ENCODE measurements around the gene SLC13A4.

The SLC13A4 gene

DNA sequence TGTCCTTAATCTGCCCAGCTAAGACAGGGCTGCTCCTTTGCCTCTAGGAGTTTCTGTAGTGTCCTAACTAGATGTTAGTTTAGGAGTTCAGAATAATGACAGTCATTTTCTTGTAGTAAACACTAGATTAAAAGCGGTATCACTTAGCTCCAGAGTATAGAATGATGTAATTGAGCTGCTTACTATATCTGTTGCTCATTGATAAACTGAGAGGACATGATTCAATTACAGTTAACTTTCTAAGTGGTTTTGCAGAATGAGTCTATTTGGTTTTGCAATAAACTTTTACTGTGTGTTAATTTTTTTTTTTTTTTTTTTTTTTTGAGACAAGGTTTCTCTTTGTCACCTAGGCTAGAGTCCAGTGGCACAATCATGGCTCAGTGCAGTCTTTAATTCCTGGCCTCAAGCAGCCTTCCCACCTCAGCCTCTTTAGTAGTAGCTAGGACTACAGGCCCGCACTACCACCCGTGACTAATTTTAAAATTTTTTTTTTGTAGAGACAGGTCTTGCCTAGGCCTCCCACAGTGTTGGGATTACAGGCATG lies 63.9 kb downstream of the SLC13A4 start (continued):
- TF ChIP-seq ZNF248 (tag by site-specific recombination; IDR thresholded peaks at IDR 0.05) (no peak), ZNF623 (tag by site-specific recombination; IDR thresholded peaks at IDR 0.05) (no peak), SALL2 (tag by site-specific recombination; IDR thresholded peaks at IDR 0.05; ENCODE audit: borderline replicate concordance) (no peak), ZNF341 (tag by site-specific recombination; IDR thresholded peaks at IDR 0.05; ENCODE audit: low read depth) (no peak), GLIS2 (tag by site-specific recombination; IDR thresholded peaks at IDR 0.05) (no peak), ZNF544 (tag by site-specific recombination; IDR thresholded peaks at IDR 0.05) (no peak), ZNF792 (tag by site-specific recombination; IDR thresholded peaks at IDR 0.05) (no peak), ZNF747 (tag by site-specific recombination; IDR thresholded peaks at IDR 0.05) (no peak), ZBTB48 (tag by site-specific recombination; IDR thresholded peaks at IDR 0.05) (no peak), ZNF530 (tag by site-specific recombination; IDR thresholded peaks at IDR 0.05; ENCODE audit: low read depth) (no peak), ZNF211 (tag by site-specific recombination; IDR thresholded peaks at IDR 0.05; ENCODE audit: low read depth) (no peak), ZBTB17 (tag by site-specific recombination; IDR thresholded peaks at IDR 0.05) (peak; percentile 64), ZNF473 (tag by site-specific recombination; IDR thresholded peaks at IDR 0.05) (no peak), ZNF174 (tag by site-specific recombination; IDR thresholded peaks at IDR 0.05) (no peak), ZNF48 (tag by site-specific recombination; IDR thresholded peaks at IDR 0.05) (no peak), ZNF521 (tag by site-specific recombination; IDR thresholded peaks at IDR 0.05) (no peak), ZNF558 (tag by site-specific recombination; IDR thresholded peaks at IDR 0.05) (no peak), HOXC10 (CRISPR knock-in tag; IDR thresholded peaks at IDR 0.05) (no peak), ZBTB7A (tag by site-specific recombination; IDR thresholded peaks at IDR 0.05; ENCODE audit: low read depth) (no peak), ZNF121 (tag by site-specific recombination; IDR thresholded peaks at IDR 0.05) (no peak), ZNF140 (tag by site-specific recombination; IDR thresholded peaks at IDR 0.05) (no peak), YY1 (tag by site-specific recombination; IDR thresholded peaks at IDR 0.05) (no peak), SCRT1 (tag by site-specific recombination; IDR thresholded peaks at IDR 0.05; ENCODE audit: borderline replicate concordance) (peak; percentile 97), BCL11A (tag by site-specific recombination; IDR thresholded peaks at IDR 0.05; ENCODE audit: low read depth) (peak; percentile 84; the same call in 1 of the 2 replicates)
- TF ChIP-seq, protein P1, sequence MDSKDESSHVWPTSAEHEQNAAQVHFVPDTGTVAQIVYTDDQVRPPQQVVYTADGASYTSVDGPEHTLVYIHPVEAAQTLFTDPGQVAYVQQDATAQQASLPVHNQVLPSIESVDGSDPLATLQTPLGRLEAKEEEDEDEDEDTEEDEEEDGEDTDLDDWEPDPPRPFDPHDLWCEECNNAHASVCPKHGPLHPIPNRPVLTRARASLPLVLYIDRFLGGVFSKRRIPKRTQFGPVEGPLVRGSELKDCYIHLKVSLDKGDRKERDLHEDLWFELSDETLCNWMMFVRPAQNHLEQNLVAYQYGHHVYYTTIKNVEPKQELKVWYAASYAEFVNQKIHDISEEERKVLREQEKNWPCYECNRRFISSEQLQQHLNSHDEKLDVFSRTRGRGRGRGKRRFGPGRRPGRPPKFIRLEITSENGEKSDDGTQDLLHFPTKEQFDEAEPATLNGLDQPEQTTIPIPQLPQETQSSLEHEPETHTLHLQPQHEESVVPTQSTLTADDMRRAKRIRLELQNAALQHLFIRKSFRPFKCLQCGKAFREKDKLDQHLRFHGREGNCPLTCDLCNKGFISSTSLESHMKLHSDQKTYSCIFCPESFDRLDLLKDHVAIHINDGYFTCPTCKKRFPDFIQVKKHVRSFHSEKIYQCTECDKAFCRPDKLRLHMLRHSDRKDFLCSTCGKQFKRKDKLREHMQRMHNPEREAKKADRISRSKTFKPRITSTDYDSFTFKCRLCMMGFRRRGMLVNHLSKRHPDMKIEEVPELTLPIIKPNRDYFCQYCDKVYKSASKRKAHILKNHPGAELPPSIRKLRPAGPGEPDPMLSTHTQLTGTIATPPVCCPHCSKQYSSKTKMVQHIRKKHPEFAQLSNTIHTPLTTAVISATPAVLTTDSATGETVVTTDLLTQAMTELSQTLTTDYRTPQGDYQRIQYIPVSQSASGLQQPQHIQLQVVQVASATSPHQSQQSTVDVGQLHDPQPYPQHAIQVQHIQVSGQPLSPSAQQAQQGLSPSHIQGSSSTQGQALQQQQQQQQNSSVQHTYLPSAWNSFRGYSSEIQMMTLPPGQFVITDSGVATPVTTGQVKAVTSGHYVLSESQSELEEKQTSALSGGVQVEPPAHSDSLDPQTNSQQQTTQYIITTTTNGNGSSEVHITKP (tag by site-specific recombination; IDR thresholded peaks at IDR 0.05), result no peak
- TF ChIP-seq, protein P2, sequence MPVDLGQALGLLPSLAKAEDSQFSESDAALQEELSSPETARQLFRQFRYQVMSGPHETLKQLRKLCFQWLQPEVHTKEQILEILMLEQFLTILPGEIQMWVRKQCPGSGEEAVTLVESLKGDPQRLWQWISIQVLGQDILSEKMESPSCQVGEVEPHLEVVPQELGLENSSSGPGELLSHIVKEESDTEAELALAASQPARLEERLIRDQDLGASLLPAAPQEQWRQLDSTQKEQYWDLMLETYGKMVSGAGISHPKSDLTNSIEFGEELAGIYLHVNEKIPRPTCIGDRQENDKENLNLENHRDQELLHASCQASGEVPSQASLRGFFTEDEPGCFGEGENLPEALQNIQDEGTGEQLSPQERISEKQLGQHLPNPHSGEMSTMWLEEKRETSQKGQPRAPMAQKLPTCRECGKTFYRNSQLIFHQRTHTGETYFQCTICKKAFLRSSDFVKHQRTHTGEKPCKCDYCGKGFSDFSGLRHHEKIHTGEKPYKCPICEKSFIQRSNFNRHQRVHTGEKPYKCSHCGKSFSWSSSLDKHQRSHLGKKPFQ (tag by site-specific recombination; IDR thresholded peaks at IDR 0.05), result 0 out of 2 replicates have a peak, but pooled peaks have one; percentile 42
- TF ChIP-seq, protein P3, sequence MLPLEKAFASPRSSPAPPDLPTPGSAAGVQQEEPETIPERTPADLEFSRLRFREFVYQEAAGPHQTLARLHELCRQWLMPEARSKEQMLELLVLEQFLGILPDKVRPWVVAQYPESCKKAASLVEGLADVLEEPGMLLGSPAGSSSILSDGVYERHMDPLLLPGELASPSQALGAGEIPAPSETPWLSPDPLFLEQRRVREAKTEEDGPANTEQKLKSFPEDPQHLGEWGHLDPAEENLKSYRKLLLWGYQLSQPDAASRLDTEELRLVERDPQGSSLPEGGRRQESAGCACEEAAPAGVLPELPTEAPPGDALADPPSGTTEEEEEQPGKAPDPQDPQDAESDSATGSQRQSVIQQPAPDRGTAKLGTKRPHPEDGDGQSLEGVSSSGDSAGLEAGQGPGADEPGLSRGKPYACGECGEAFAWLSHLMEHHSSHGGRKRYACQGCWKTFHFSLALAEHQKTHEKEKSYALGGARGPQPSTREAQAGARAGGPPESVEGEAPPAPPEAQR (tag by site-specific recombination; IDR thresholded peaks at IDR 0.05), result no peak
- TF ChIP-seq, protein P4, sequence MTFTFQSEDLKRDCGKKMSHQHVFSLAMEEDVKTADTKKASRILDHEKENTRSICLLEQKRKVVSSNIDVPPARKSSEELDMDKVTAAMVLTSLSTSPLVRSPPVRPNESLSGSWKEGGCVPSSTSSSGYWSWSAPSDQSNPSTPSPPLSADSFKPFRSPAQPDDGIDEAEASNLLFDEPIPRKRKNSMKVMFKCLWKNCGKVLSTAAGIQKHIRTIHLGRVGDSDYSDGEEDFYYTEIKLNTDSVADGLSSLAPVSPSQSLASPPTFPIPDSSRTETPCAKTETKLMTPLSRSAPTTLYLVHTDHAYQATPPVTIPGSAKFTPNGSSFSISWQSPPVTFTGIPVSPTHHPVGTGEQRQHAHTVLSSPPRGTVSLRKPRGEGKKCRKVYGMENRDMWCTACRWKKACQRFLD (tag by site-specific recombination; IDR thresholded peaks at IDR 0.05), result no peak
- TF ChIP-seq, protein P5, sequence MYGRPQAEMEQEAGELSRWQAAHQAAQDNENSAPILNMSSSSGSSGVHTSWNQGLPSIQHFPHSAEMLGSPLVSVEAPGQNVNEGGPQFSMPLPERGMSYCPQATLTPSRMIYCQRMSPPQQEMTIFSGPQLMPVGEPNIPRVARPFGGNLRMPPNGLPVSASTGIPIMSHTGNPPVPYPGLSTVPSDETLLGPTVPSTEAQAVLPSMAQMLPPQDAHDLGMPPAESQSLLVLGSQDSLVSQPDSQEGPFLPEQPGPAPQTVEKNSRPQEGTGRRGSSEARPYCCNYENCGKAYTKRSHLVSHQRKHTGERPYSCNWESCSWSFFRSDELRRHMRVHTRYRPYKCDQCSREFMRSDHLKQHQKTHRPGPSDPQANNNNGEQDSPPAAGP (tag by site-specific recombination; IDR thresholded peaks at IDR 0.05), result no peak
- TF ChIP-seq, protein P6, sequence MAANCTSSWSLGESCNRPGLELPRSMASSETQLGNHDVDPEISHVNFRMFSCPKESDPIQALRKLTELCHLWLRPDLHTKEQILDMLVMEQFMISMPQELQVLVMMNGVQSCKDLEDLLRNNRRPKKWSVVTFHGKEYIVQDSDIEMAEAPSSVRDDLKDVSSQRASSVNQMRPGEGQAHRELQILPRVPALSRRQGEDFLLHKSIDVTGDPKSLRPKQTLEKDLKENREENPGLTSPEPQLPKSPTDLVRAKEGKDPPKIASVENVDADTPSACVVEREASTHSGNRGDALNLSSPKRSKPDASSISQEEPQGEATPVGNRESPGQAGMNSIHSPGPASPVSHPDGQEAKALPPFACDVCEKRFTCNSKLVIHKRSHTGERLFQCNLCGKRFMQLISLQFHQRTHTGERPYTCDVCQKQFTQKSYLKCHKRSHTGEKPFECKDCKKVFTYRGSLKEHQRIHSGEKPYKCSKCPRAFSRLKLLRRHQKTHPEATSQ (tag by site-specific recombination; IDR thresholded peaks at IDR 0.05), result no peak
- TF ChIP-seq, protein P7, sequence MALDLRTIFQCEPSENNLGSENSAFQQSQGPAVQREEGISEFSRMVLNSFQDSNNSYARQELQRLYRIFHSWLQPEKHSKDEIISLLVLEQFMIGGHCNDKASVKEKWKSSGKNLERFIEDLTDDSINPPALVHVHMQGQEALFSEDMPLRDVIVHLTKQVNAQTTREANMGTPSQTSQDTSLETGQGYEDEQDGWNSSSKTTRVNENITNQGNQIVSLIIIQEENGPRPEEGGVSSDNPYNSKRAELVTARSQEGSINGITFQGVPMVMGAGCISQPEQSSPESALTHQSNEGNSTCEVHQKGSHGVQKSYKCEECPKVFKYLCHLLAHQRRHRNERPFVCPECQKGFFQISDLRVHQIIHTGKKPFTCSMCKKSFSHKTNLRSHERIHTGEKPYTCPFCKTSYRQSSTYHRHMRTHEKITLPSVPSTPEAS (tag by site-specific recombination; IDR thresholded peaks at IDR 0.05), result no peak
